Right lobe of liver (tissue), 6 donors: ENCODE data around the gene SPTB. TPM values are rescaled to one million over a fixed set of nuclear protein-coding genes. Genes with fewer than 3 reads are reported as not detected.
A peak's percentile ranks its signal among the peaks of the same experiment; 100 is the strongest.

Experiments used
- ATAC-seq, 4 donors: fragments of 200-7000 bp; cut with Tn5 transposase; one replicate each; pipeline ENCODE4 v1.9.1; 2020; ENCODE audit warnings: mild to moderate bottlenecking in 4 of 4, moderate library complexity in 4 of 4
- DNase-seq, 3 donors: peaks; one replicate each; pipeline ENCODE4 v3.0.0-alpha.2; 2020
- H3K27ac ChIP-seq, 3 donors: fragments of 200-600 bp; one replicate each; pipeline ENCODE4 v1.8.0; 2022
- H3K27me3 ChIP-seq, 2 donors: fragments of 200-600 bp; one replicate each; pipeline ENCODE4 v1.8.0; 2022
- H3K36me3 ChIP-seq, 4 donors: fragments of 200-600 bp; sonication (generic) in 1 of 4; one replicate each; pipeline versions ENCODE4 v1.5.1 to v1.8.0; 2017 to 2022; ENCODE audit warnings: control low read depth in 1 of 4
- H3K4me1 ChIP-seq, 4 donors: fragments of 200-600 bp; sonication (generic) in 1 of 4; one replicate each; pipeline versions ENCODE4 v1.5.1 to v1.8.0; 2017 to 2022; ENCODE audit warnings: control low read depth in 1 of 4
- H3K4me3 ChIP-seq, 3 donors: fragments of 200-600 bp; one replicate each; pipeline ENCODE4 v1.8.0; 2022
- H3K9me3 ChIP-seq, 4 donors: fragments of 200-600 bp; sonication (generic) in 1 of 4; one replicate each; pipeline versions ENCODE4 v1.5.1 to v1.8.0; 2017 to 2022; ENCODE audit warnings: control low read depth in 1 of 4
- POLR2A ChIP-seq: fragments of 450-650 bp; IDR thresholded peaks from one replicate; pipeline ENCODE4 v1.6.1; 2017; ENCODE audit warnings: antibody characterized with exemption, mild to moderate bottlenecking
- WGBS: methylation state at CpG from one replicate; pipeline ENCODE4 v1.1.6; 2018; ENCODE audit warnings: low coverage, low lambda C conversion rate; ENCODE audit not compliant: insufficient coverage; ENCODE audit errors: missing lambda C conversion rate; 5-methylcytosine and 5-hydroxymethylcytosine counted together
- intact Hi-C, 2 donors: fragments of 100-400 bp; cut with DNase I; formaldehyde crosslinking; loops; one replicate each; pipeline versions ENCODE4 v1.11.2 to v1.14.1; 2022
- total RNA-seq, 6 experiments: library from RNA; depleted of rRNA in 2 of 6; stranded (reverse); fragments of >200 nt in 2 of 6; fragmentation: NEBNext Ultra II Directional in 3 of 6; extraction: Animal tissue kit (Norgen Biotek cat#: 25700) in 3 of 6; gene quantifications; one replicate each; pipeline versions ENCODE4 v1.1.0 to v1.2.4, GENCODE V29; 2016 to 2023
- TF ChIP-seq, protein P1 (sequence below), 4 donors: fragments of 200-600 bp in 3 of 4; fragments of 450-650 bp in 1 of 4; IDR thresholded peaks; one replicate each; pipeline versions ENCODE4 v1.5.1 to v1.8.0; 2016 to 2022; ENCODE audit warnings: antibody characterized with exemption in 4 of 4, mild to moderate bottlenecking in 2 of 4
- donor health status: DM: no; HTN: yes; CAD: no.
- donor health status: DM: no; HTN: no; CAD: no.
- donor health status: DM: no; HTN: no; CAD: no.
- donor health status: DM: no; HTN: yes; CAD: no.
- donor health status: DM: no; HTN: yes; CAD: no.

SPTB gene
- total RNA-seq, 6 experiments from 2014 or later: 0.12 to 2.4 (median 0.72) TPM

- no peak overlapping the region for H3K27ac ChIP-seq
- no peak for ATAC-seq
- no peak overlapping the region for H3K4me3 ChIP-seq
- TF ChIP-seq, protein P1, sequence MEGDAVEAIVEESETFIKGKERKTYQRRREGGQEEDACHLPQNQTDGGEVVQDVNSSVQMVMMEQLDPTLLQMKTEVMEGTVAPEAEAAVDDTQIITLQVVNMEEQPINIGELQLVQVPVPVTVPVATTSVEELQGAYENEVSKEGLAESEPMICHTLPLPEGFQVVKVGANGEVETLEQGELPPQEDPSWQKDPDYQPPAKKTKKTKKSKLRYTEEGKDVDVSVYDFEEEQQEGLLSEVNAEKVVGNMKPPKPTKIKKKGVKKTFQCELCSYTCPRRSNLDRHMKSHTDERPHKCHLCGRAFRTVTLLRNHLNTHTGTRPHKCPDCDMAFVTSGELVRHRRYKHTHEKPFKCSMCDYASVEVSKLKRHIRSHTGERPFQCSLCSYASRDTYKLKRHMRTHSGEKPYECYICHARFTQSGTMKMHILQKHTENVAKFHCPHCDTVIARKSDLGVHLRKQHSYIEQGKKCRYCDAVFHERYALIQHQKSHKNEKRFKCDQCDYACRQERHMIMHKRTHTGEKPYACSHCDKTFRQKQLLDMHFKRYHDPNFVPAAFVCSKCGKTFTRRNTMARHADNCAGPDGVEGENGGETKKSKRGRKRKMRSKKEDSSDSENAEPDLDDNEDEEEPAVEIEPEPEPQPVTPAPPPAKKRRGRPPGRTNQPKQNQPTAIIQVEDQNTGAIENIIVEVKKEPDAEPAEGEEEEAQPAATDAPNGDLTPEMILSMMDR (IDR thresholded peaks at IDR 0.05): no peak
- no peak for TF ChIP-seq POLR2A
- H3K4me1 ChIP-seq: peaks cover 0 to 7% (median 0%) of the 10 kb centered on the region in 4 donors
- no peaks in the 10 kb centered on the region for H3K36me3 ChIP-seq
- WGBS: 56% methylated on average over 4 of the region's 4 CpGs
- intact Hi-C loops: loop anchor here in 1 of 2 donors (10.0 kb wide), 2 partner anchors 51 to 101 kb away; no protein-coding TSS in a partner anchor
- no peaks in the 10 kb centered on the region for H3K9me3 ChIP-seq
- DNase-seq: no peak
- no peaks in the 10 kb centered on the region for H3K27me3 ChIP-seq
These were observed 4.4 kb downstream of the SPTB start for GRCh38 chr14:64875350-64875749.

DNA sequence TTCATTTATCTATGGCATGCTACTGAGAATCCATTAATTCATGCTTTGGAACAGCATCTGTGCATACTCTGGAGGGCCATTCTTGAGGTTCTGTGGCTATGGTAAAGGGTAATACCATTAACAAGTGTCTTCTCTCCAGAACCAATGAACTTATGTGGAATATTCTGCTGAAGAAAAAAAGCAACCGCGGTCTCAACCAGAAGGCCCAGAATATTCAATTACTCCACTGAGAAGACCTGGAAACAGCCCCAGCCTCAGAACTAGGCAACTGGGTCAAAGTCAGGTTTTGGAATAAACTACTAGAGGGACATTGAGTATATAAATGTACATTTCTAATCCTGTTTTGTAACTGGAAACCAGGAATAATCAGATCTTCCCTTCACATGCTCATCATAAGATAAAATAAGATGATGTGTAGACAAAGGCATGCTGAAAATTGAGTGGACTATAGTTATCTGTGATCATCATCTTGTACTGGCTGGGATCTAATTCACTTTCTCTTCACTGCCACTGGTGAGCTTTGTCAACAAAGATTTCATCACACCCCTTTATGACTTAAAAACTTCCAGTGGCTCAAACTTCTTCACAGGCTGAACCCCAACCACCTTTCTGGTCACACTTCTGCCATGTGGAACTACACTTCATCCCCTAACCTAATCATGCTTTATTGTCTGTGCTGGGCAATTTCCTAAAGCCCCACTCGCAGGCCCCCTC is 6.0 kb downstream of the SPTB start:
- 63% methylated on average over 3 of the region's 3 CpGs for WGBS
- no peak overlapping the region for H3K4me3 ChIP-seq
- intact Hi-C loops: loop anchor here in 1 of 2 donors (10.0 kb wide), 2 partner anchors 49 to 99 kb away; no protein-coding TSS in a partner anchor
- no peak for TF ChIP-seq POLR2A
- TF ChIP-seq, protein P1 (IDR thresholded peaks at IDR 0.05): no peak
- no peaks in the 10 kb centered on the region for H3K36me3 ChIP-seq
- no peaks in the 10 kb centered on the region for H3K9me3 ChIP-seq
- H3K27me3 ChIP-seq: no peaks in the 10 kb centered on the region
- DNase-seq (no peak), ATAC-seq (peak in 2 of 4 donors; percentile 61 to 78)
- no peak overlapping the region for H3K27ac ChIP-seq
- no peaks in the 10 kb centered on the region for H3K4me1 ChIP-seq

DNA sequence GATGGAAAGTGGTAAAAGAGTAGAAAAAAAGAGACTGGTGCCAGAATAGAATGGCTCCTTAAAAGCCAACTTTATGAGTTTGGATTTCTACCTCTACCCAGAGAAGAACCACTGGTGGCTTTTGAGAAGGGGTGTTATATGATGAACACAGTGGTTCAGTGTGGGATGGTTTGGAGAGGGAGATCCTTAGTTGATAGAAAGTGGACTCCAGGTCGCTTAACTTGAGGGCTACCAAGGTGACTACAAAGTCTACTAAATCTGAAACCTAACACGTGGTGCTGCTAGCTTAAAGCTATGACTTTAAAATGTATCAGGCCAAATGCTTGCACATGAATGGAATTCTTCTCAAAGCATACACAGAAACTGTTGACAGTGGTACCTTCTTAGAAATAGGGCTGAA is 8.4 kb downstream of the SPTB start:
- Histone ChIP-seq H3K9me3 (no peaks in the 10 kb centered on the region), H3K4me3 (no peak overlapping the region), H3K36me3 (no peaks in the 10 kb centered on the region), H3K27ac (no peak overlapping the region), H3K27me3 (no peaks in the 10 kb centered on the region), H3K4me1 (no peaks in the 10 kb centered on the region)
- no peak for TF ChIP-seq POLR2A
- TF ChIP-seq, protein P1 (IDR thresholded peaks at IDR 0.05): no peak
- no peak for ATAC-seq
- intact Hi-C loops: loop anchor here in 1 of 2 donors (10.0 kb wide), 2 partner anchors 47 to 97 kb away; no protein-coding TSS in a partner anchor
- 37% methylated on average over 2 of the region's 2 CpGs for WGBS
- DNase-seq: no peak

- TF ChIP-seq POLR2A: no peak
- TF ChIP-seq, protein P1 (IDR thresholded peaks at IDR 0.05): no peak
- H3K4me3 ChIP-seq: no peak overlapping the region
- WGBS: 57% methylated on average over 2 of the region's 2 CpGs
- no peaks in the 10 kb centered on the region for H3K36me3 ChIP-seq
- no peaks in the 10 kb centered on the region for H3K9me3 ChIP-seq
- intact Hi-C loops: loop anchor here in 1 of 2 donors (10.0 kb wide), 2 partner anchors 45 to 95 kb away; no protein-coding TSS in a partner anchor
- no peaks in the 10 kb centered on the region for H3K27me3 ChIP-seq
- DNase-seq (no peak), ATAC-seq (no peak)
- H3K4me1 ChIP-seq: no peaks in the 10 kb centered on the region
- H3K27ac ChIP-seq: no peak overlapping the region
These were observed 9.5 kb downstream of the SPTB start for GRCh38 chr14:64870160-64870559.
